ENCODE results near the gene SMARCA5.

Gene SMARCA5

GRCh38 chr4:143486314-143486713 is 27.2 kb upstream of the SMARCA5 start:
- Histone ChIP-seq H3K36me3 (no peaks in the 10 kb centered on the region), H3K4me3 (ENCODE audit: low read depth, low read length) (no peak overlapping the region), H3K27me3 (no peaks in the 10 kb centered on the region), H3K4me1 (no peaks in the 10 kb centered on the region), H3K9me3 (no peaks in the 10 kb centered on the region)
- no peak for TF ChIP-seq CTCF (IDR thresholded peaks at IDR 0.05; ENCODE audit: low read depth, low read length)
- no peak for DNase-seq

- Histone ChIP-seq H3K36me3 (no peaks in the 10 kb centered on the region), H3K4me1 (no peaks in the 10 kb centered on the region), H3K9me3 (no peaks in the 10 kb centered on the region), H3K4me3 (ENCODE audit: low read depth, low read length) (no peak overlapping the region), H3K27me3 (no peaks in the 10 kb centered on the region)
- DNase-seq = no peak
- no peak for TF ChIP-seq CTCF (IDR thresholded peaks at IDR 0.05; ENCODE audit: low read depth, low read length)
Measured at GRCh38 chr4:143488687-143489086, 24.8 kb upstream of the SMARCA5 start.

GRCh38 chr4:143489106-143489505 is 24.4 kb upstream of the SMARCA5 start:
- H3K4me3 ChIP-seq (ENCODE audit: low read depth, low read length) = no peak overlapping the region
- H3K27me3 ChIP-seq = no peaks in the 10 kb centered on the region
- no peak for TF ChIP-seq CTCF (IDR thresholded peaks at IDR 0.05; ENCODE audit: low read depth, low read length)
- no peaks in the 10 kb centered on the region for H3K9me3 ChIP-seq
- no peaks in the 10 kb centered on the region for H3K36me3 ChIP-seq
- no peaks in the 10 kb centered on the region for H3K4me1 ChIP-seq
- DNase-seq = no peak

- no peak overlapping the region for H3K4me3 ChIP-seq (ENCODE audit: low read depth, low read length)
- TF ChIP-seq CTCF (IDR thresholded peaks at IDR 0.05; ENCODE audit: low read depth, low read length) = no peak
- H3K36me3 ChIP-seq = no peaks in the 10 kb centered on the region
- DNase-seq = no peak
- H3K27me3 ChIP-seq = no peaks in the 10 kb centered on the region
- no peaks in the 10 kb centered on the region for H3K4me1 ChIP-seq
- no peaks in the 10 kb centered on the region for H3K9me3 ChIP-seq
Measured at GRCh38 chr4:143498021-143498420, 15.5 kb upstream of the SMARCA5 start.

GRCh38 chr4:143502231-143502630 is 11.3 kb upstream of the SMARCA5 start:
- Histone ChIP-seq H3K9me3 (no peaks in the 10 kb centered on the region; the same call in 1 of the 2 replicates), H3K4me1 (no peaks in the 10 kb centered on the region), H3K27me3 (no peaks in the 10 kb centered on the region; the same call in 1 of the 2 replicates), H3K4me3 (ENCODE audit: low read depth, low read length) (no peak overlapping the region), H3K36me3 (no peaks in the 10 kb centered on the region)
- no peak for DNase-seq
- TF ChIP-seq CTCF (IDR thresholded peaks at IDR 0.05; ENCODE audit: low read depth, low read length) = no peak

- no peak for DNase-seq
- Histone ChIP-seq H3K4me3 (ENCODE audit: low read depth, low read length) (no peak overlapping the region), H3K36me3 (no peaks in the 10 kb centered on the region), H3K9me3 (no peaks in the 10 kb centered on the region; the same call in 1 of the 2 replicates), H3K4me1 (no peaks in the 10 kb centered on the region), H3K27me3 (no peaks in the 10 kb centered on the region; the same call in 1 of the 2 replicates)
- TF ChIP-seq CTCF (IDR thresholded peaks at IDR 0.05; ENCODE audit: low read depth, low read length) = no peak
Measured at GRCh38 chr4:143506031-143506430, 7.5 kb upstream of the SMARCA5 start.

Data from BE2C (cell line).